C4-2B (cell line): ENCODE data around the gene ACTRT3.
A peak's percentile ranks its signal among the peaks of the same experiment; 100 is the strongest.

Source experiments
- H3K27ac ChIP-seq: fragments of 450-650 bp; 2 replicates; pipeline ENCODE4 v1.5.1; 2017
- CTCF ChIP-seq: fragments of 450-650 bp; conservative IDR thresholded peaks from 2 replicates; pipeline ENCODE4 v1.5.1; 2017; ENCODE audit warnings: mild to moderate bottlenecking
- ZFX ChIP-seq: fragments of 450-650 bp; IDR thresholded peaks from 2 replicates; pipeline ENCODE4 v1.6.1; 2017

The ACTRT3 gene

GRCh38 chr3:169769287-169770181, at the start of gene ACTRT3:
Gene ACTRT3, minus strand, starts transcription at chr3:169769561. Its CDS starts 41 bp downstream, at chr3:169769520.
- peak within 1 kb of the TSS; percentile 62 for H3K27ac ChIP-seq
- TF ChIP-seq CTCF (0 out of 2 replicates have a peak, but pooled peaks have one; percentile 4), ZFX (peak; percentile 64)

- H3K27ac ChIP-seq, result no peak overlapping the region
- TF ChIP-seq ZFX (no peak), CTCF (no peak)
These were observed 49.0 kb upstream of the ACTRT3 start for GRCh38 chr3:169818316-169818715.

DNA sequence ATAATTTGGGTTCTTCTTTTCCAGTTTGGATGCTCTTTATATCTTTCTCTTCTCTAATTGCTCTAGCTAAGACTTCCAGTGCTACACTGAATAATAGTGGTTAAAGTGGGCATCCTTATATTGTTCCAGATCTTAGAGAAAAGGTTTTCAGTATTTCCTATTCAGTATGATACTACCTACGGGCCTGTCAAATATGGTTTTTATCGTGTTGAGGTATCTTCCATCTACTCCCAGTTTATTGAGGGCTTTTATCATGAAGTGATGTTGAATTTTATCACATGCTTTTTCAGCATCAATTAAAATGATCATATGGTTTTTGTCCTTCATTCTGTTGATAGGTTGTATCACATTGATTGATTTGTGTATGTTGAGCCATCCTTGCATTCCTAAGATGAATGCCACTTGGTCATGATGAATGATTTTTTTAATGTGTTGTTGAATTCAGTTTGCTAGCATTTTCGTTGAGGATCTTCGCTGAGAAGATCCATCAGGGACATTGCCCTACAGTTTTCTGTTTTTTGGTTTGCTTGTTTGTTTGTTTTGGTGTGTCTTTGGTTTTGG, 46.3 kb upstream of the ACTRT3 start:
- H3K27ac ChIP-seq, result no peak overlapping the region
- TF ChIP-seq ZFX (no peak), CTCF (no peak)

DNA sequence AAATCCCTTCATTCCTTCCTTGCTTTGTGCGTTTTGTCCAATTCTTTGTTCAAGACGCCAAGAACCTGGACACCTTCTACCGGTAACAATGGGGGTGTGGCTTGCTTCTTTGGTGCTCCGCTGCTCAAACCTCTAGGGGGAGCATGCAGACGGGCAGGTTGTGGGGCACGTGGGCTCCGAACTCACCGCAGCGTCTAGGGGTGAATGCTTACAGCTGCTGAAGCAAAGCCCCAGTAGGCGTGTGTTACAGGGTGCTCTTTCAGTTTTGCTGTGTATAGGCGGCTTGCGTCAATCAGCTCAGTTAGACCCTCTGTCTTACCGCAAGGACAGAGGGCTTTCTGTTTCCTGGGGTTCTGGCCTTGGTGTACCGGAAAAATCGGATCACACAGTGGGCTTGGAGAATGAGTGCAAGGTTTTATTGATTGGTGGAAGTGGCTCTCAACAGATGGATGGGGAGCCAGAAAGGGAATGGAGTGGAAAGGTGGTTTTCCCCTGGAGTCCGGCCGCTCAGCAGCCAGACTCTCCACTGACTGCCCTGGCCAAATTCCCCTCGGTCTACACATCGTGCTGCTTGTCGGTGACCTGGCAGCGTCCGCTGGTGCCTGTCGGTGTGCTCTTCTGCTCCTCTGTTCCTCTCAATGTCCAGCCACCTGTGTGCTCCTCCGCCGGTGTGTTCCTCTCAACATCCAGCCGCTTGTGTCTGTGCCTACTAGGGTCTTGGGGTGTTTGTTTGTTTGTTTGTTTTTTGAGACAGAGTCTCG, 44.6 kb upstream of the ACTRT3 start:
- TF ChIP-seq ZFX (no peak), CTCF (peak; percentile 53)
- no peak overlapping the region for H3K27ac ChIP-seq

GRCh38 chr3:169813278-169813677, 43.9 kb upstream of the ACTRT3 start:
- H3K27ac ChIP-seq, result no peak overlapping the region

DNA sequence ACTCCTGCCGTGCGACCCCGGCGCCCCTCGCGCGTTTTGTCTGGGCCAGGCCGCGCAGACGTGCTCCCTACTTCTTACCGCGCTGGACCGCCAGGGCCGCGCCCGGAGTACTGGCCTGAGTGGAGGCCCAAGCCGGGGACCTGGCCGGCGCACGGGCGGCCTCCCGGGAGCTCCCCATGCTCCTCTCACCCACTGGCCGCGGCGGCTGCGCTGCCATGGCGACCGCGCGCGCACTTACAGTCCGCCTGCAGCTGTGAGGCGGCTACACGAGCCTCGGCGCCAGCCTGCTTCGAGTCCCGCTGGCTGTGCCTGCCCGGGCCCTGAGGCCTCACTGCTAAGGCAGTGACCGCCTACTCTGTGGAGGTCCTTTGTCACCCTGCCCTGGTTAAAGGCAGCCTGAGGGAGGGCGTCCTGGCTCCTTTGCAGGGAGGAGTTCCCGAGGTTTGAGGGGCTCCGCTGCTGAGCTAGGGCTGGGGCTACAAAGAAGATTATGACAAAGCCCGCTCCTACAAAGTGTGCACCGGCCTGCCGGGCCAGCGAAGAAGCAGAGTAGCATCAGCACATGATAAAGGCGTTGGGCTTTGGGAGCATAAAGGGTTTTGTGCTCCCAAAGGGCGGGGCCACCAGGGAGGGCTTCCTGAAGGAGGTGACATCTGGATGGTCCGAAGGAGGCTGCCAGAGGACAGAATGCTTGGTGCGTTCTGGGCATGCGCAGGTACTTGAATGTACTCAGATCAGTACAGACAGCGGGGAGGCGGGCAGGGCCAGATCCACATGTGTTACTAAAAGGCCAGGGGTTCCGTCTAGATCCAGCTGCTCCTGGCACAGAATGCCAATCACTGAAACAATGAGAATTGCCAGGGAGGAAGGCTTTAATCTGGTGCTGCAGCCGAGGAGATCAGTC, 43.2 kb upstream of the ACTRT3 start, which contains the start of the genes LRRC34 and LRRIQ4:
Gene LRRC34, minus strand, starts transcription at position 573 of the 904 bp plus-strand sequence. Its CDS starts 356 bp downstream, at position 217.
Gene LRRIQ4, plus strand, starts transcription at position 539 of the 904 bp plus-strand sequence. CDS start 9,052 bp downstream, outside the sequence.
- TF ChIP-seq ZFX (no peak), CTCF (no peak)
- no peak within 1 kb of the TSS for H3K27ac ChIP-seq

More at GRCh38 chr3:169813278-169813677, 43.9 kb upstream of the ACTRT3 start:
- TF ChIP-seq CTCF (no peak), ZFX (no peak)
